Measurements from ENCODE around the gene TOGARAM2.

The TOGARAM2 gene

DNA sequence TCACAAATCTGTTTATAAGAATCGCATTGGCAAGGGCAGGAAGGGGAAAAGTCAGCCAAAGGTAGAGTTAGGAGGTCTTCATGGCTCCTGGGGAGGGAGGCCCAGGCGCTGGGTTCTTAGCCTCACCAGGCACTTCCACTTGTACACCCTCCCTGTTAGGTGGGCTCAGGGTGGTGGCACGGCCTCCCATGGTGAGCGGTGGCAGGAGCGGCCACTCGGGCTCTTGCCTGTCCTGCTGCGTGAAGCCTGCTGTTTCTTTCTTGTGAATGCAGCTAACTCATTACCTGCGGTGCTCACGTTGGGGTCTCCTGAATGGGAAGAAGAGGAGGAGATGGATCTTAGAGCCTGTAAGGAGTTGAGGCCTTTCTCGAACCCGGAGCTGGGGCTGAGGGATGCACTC lies 40.8 kb downstream of the TOGARAM2 start:
- ChIA-PET POLR2A (no interaction called here), CTCF (no interaction called here)
- no peak for DNase-seq (ENCODE audit: extremely low spot score)
- TF ChIP-seq SUZ12 (IDR thresholded peaks at IDR 0.05), result no peak
- no peak for TF ChIP-seq CTBP1 (IDR thresholded peaks at IDR 0.05; ENCODE audit: borderline replicate concordance)
- TF ChIP-seq HDGF (IDR thresholded peaks at IDR 0.05; ENCODE audit: borderline replicate concordance), result no peak
- no peak for TF ChIP-seq FOXK2 (IDR thresholded peaks at IDR 0.05)
- TF ChIP-seq L3MBTL2 (conservative IDR thresholded peaks at IDR 0.05), result no peak

DNA sequence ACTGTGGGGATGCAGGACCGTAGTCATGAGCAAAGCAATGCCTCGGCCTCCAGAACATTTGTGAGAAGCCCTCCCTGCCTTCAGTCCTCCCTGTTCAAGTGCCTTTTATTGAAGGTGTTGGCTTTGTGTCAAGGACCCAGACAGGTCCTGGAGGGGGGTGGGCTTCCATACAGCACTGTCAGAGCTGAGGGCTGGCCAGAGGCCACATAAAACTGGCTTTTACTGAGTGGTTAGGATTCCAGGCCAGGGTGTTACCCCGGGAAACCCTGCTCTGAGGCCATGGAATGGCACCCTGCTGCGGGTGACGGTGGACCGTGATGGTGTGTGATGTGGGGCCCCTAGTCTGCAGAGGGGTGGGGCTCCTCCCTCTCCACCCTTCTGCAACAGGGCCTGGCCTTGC lies 41.6 kb downstream of the TOGARAM2 start:
- no peak for DNase-seq (ENCODE audit: extremely low spot score)
- ChIA-PET CTCF (no interaction called here), POLR2A (no interaction called here)
- no peak for TF ChIP-seq BHLHE40 (IDR thresholded peaks at IDR 0.05; ENCODE audit: borderline replicate concordance)
- TF ChIP-seq SUZ12 (IDR thresholded peaks at IDR 0.05), result no peak
- TF ChIP-seq CTBP1 (IDR thresholded peaks at IDR 0.05; ENCODE audit: borderline replicate concordance), result no peak
- TF ChIP-seq ELF4 (IDR thresholded peaks at IDR 0.05), result no peak
- no peak for TF ChIP-seq FOXK2 (IDR thresholded peaks at IDR 0.05)
- no peak for TF ChIP-seq ZNF384 (IDR thresholded peaks at IDR 0.05)
- TF ChIP-seq TARDBP (IDR thresholded peaks at IDR 0.05), result no peak

DNA sequence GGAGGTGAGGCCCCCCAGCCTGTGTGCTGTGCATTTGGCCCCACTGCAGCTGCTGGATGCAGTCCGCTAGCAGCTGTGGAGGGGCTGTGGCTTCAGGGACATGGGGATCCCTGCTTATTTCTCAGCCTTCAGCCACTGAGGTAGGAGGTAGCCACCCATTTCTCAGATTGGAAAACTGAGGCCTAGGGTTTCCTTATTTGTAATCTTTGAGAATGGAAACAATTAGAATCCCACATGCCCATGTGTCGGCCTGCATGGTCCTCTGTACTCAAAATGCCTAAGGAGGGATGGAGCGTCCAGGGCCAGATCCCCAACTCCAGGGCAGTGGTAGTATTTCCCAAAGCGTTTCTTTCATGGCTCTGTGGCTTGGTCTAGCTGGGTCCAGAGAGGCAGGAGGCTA lies 42.1 kb downstream of the TOGARAM2 start:
- TF ChIP-seq SP1 (IDR thresholded peaks at IDR 0.05) (no peak), NFRKB (IDR thresholded peaks at IDR 0.05) (no peak), ARNT (IDR thresholded peaks at IDR 0.05) (no peak), HDGF (IDR thresholded peaks at IDR 0.05; ENCODE audit: borderline replicate concordance) (no peak), FOXK2 (IDR thresholded peaks at IDR 0.05) (no peak)
- TF ChIP-seq, protein P1, sequence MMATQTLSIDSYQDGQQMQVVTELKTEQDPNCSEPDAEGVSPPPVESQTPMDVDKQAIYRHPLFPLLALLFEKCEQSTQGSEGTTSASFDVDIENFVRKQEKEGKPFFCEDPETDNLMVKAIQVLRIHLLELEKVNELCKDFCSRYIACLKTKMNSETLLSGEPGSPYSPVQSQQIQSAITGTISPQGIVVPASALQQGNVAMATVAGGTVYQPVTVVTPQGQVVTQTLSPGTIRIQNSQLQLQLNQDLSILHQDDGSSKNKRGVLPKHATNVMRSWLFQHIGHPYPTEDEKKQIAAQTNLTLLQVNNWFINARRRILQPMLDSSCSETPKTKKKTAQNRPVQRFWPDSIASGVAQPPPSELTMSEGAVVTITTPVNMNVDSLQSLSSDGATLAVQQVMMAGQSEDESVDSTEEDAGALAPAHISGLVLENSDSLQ (IDR thresholded peaks at IDR 0.05), result no peak
- ChIA-PET POLR2A (no interaction called here), CTCF (no interaction called here)
- DNase-seq (ENCODE audit: extremely low spot score), result no peak

DNA sequence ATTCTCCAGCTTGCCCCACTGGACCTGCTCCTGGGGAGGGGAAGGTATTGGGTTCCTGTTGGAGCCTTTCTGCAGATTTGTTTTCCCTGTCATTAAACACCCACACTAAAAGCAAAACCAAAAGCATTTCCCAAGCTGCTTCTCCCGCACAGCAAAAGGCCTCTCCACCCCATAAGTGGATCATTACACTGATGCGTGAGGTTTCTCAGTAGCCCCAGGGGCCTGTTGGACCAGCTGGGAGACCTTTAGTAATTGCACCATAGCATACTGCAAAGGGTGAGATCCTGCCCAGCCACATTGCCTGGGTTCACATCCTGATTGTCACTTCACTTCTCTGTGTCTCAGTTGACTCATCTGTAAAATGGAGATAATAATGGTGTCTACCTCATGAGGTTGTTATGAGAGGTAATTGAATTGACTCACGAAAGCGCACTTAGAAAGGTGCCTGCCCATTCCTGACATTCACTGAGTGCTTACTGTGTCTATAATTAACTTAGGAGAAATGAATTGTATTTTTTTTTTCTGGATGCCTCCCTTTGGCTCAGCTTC lies 43.9 kb downstream of the TOGARAM2 start:
- CTCF ChIA-PET, result no interaction called here
- TF ChIP-seq HDGF (IDR thresholded peaks at IDR 0.05; ENCODE audit: borderline replicate concordance) (no peak), FOXA1 (IDR thresholded peaks at IDR 0.05) (no peak), ZNF384 (IDR thresholded peaks at IDR 0.05) (no peak), FOXK2 (IDR thresholded peaks at IDR 0.05) (no peak), NFRKB (IDR thresholded peaks at IDR 0.05) (no peak), ELF4 (IDR thresholded peaks at IDR 0.05) (no peak), SUZ12 (IDR thresholded peaks at IDR 0.05) (no peak), CTBP1 (IDR thresholded peaks at IDR 0.05; ENCODE audit: borderline replicate concordance) (no peak), LEF1 (IDR thresholded peaks at IDR 0.05; ENCODE audit: borderline replicate concordance) (no peak), TARDBP (IDR thresholded peaks at IDR 0.05) (no peak), ARNT (IDR thresholded peaks at IDR 0.05) (no peak), L3MBTL2 (conservative IDR thresholded peaks at IDR 0.05) (no peak)
- DNase-seq (ENCODE audit: extremely low spot score), result no peak
- POLR2A ChIA-PET, result no interaction called here

DNA sequence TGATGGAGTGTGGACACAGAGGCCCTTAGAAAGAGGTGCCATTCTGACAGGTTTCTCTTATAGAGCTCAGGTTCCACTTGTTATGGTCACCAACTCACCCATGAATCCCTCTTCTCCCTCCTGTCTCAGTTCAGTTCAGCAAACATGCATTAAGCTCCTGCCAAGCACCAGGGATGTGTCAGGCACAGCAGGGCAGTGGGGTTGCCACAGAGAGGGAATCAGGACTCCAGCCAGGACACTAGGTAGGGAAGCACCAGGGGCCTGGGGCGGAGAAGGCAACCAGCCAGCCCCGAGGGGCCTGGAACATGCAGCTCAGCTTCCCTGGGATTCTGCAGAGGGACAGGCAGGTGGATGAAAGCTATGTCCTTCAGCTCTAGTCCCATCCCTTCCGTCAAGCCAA lies 44.6 kb downstream of the TOGARAM2 start:
- ChIA-PET POLR2A (no interaction called here), CTCF (no interaction called here)
- TF ChIP-seq FOXA1 (IDR thresholded peaks at IDR 0.05) (no peak), SUZ12 (IDR thresholded peaks at IDR 0.05) (no peak), HDGF (IDR thresholded peaks at IDR 0.05; ENCODE audit: borderline replicate concordance) (no peak)
- no peak for DNase-seq (ENCODE audit: extremely low spot score)

DNA sequence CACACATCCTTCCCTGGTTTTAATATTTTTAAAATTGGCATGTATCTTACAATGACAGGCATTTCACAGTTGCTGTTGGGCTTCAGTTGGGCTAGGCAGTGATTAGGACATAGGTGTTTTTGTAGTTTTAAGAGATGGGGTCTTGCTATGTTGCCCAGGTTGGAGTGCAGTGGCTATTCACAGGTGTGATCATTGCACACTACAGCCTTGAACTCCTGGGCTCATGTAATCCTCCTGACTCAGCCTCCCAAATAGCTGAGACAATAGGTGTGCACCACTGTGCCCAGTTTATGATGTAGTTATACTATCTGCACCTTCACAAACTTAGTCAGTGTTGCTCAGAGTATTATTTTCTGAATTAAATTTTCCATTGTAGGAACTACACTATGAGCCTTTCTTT lies 49.9 kb downstream of the TOGARAM2 start:
- POLR2A ChIA-PET, result no interaction called here
- no peak for TF ChIP-seq HDGF (IDR thresholded peaks at IDR 0.05; ENCODE audit: borderline replicate concordance)
- no peak for DNase-seq (ENCODE audit: extremely low spot score)
- CTCF ChIA-PET, result no interaction called here

DNA sequence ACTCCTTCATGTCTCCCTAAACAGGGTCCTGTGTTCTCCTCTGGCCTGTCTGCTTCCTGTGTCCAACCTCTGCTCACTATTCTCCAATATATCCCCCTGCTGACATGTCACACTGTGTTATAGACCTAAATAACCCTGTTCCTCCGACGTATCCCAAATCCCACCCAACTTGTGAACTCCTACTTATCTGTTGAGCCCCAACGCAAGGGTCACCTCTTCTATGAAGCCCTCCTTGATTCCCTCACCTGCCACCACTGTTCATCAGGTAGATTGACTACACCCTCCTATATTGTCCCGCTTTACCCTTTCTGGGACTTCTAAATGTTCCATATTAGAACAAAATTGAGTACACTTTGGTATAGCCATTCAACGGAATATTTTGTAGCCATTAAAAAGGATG lies 51.1 kb downstream of the TOGARAM2 start:
- DNase-seq (ENCODE audit: extremely low spot score), result no peak
- TF ChIP-seq ELF4 (IDR thresholded peaks at IDR 0.05), result no peak
- no peak for TF ChIP-seq FOXM1 (IDR thresholded peaks at IDR 0.05; ENCODE audit: borderline replicate concordance)
- TF ChIP-seq, protein P1 (IDR thresholded peaks at IDR 0.05), result no peak
- TF ChIP-seq FOXK2 (IDR thresholded peaks at IDR 0.05), result no peak
- TF ChIP-seq ARNT (IDR thresholded peaks at IDR 0.05), result no peak
- TF ChIP-seq ZNF384 (IDR thresholded peaks at IDR 0.05), result no peak
- TF ChIP-seq TARDBP (IDR thresholded peaks at IDR 0.05), result no peak
- TF ChIP-seq HDGF (IDR thresholded peaks at IDR 0.05; ENCODE audit: borderline replicate concordance), result no peak
- TF ChIP-seq SP1 (IDR thresholded peaks at IDR 0.05), result no peak
- TF ChIP-seq FOXA1 (IDR thresholded peaks at IDR 0.05), result no peak
- TF ChIP-seq BHLHE40 (IDR thresholded peaks at IDR 0.05; ENCODE audit: borderline replicate concordance), result no peak
- no peak for TF ChIP-seq SUZ12 (IDR thresholded peaks at IDR 0.05)
- ChIA-PET POLR2A (no interaction called here), CTCF (no interaction called here)

DNA sequence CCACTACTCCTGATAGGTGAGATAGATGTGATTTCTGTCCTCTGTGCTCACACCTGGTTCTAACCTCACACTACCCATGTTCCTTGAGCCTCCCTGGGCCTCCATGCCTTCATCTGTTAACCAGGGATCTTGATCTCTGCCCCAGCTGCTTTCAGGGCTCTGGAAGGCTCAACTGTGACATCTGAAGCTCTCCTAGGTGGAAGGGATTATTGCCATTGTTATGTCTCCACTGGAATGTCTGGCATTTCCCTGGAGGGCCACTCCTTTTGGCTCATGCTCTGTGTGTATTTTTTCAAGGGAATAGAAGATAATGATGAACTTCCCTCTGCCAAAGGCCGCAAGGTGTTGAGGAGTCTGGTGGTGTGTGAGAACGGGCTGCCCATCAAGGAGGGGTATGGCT lies 52.1 kb downstream of the TOGARAM2 start:
- POLR2A ChIA-PET, result no interaction called here
- TF ChIP-seq, protein P1 (IDR thresholded peaks at IDR 0.05), result no peak
- no peak for TF ChIP-seq FOXK2 (IDR thresholded peaks at IDR 0.05)
- TF ChIP-seq FOXM1 (IDR thresholded peaks at IDR 0.05; ENCODE audit: borderline replicate concordance), result no peak
- TF ChIP-seq ELF4 (IDR thresholded peaks at IDR 0.05), result no peak
- TF ChIP-seq FOXA1 (IDR thresholded peaks at IDR 0.05), result no peak
- TF ChIP-seq SUZ12 (IDR thresholded peaks at IDR 0.05), result no peak
- TF ChIP-seq NFRKB (IDR thresholded peaks at IDR 0.05), result no peak
- TF ChIP-seq HDGF (IDR thresholded peaks at IDR 0.05; ENCODE audit: borderline replicate concordance), result no peak
- TF ChIP-seq BHLHE40 (IDR thresholded peaks at IDR 0.05; ENCODE audit: borderline replicate concordance), result no peak
- TF ChIP-seq ZNF384 (IDR thresholded peaks at IDR 0.05), result no peak
- no peak for TF ChIP-seq LEF1 (IDR thresholded peaks at IDR 0.05; ENCODE audit: borderline replicate concordance)
- TF ChIP-seq ARNT (IDR thresholded peaks at IDR 0.05), result no peak
- no peak for TF ChIP-seq TARDBP (IDR thresholded peaks at IDR 0.05)
- CTCF ChIA-PET, result no interaction called here
- no peak for DNase-seq (ENCODE audit: extremely low spot score)

Data from HEK293T (cell line).